Measurements from ENCODE around the gene SFXN3.

SFXN3 gene

DNA sequence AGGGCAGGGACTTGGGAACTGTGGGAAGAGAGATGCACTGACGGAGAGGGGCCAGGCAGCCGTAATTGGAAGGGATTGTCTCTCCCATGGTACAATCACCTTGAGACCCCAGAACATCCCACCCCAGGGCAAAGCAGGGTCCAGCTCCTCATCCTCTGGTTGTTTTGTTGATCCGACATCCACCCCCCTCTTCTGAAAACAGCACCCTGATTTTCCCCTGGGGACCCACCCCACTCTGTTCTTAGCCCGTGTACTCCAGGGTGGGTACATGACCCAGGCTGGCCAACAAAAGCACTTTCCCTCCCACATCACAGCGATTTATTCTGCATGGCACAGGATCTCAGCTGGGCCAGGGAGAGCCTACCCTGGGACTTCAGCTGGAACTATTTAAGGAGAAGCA lies 14.2 kb upstream of the SFXN3 start:
- TF ChIP-seq, protein P1, sequence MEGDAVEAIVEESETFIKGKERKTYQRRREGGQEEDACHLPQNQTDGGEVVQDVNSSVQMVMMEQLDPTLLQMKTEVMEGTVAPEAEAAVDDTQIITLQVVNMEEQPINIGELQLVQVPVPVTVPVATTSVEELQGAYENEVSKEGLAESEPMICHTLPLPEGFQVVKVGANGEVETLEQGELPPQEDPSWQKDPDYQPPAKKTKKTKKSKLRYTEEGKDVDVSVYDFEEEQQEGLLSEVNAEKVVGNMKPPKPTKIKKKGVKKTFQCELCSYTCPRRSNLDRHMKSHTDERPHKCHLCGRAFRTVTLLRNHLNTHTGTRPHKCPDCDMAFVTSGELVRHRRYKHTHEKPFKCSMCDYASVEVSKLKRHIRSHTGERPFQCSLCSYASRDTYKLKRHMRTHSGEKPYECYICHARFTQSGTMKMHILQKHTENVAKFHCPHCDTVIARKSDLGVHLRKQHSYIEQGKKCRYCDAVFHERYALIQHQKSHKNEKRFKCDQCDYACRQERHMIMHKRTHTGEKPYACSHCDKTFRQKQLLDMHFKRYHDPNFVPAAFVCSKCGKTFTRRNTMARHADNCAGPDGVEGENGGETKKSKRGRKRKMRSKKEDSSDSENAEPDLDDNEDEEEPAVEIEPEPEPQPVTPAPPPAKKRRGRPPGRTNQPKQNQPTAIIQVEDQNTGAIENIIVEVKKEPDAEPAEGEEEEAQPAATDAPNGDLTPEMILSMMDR (IDR thresholded peaks at IDR 0.05; ENCODE audit: unreplicated experiment in 3 of 3), result no peak
- H3K36me3 Mint-ChIP-seq (ENCODE audit: low read depth), result no peaks in the 10 kb centered on the region
- H3K27me3 Mint-ChIP-seq (ENCODE audit: low read depth), result peaks cover 49% of the 10 kb centered on the region
- no peak overlapping the region for H3K4me3 Mint-ChIP-seq
- H3K4me1 Mint-ChIP-seq, result peaks cover 47% of the 10 kb centered on the region
- no peak overlapping the region for H3K27ac Mint-ChIP-seq
- H3K9me3 Mint-ChIP-seq, result no peaks in the 10 kb centered on the region

DNA sequence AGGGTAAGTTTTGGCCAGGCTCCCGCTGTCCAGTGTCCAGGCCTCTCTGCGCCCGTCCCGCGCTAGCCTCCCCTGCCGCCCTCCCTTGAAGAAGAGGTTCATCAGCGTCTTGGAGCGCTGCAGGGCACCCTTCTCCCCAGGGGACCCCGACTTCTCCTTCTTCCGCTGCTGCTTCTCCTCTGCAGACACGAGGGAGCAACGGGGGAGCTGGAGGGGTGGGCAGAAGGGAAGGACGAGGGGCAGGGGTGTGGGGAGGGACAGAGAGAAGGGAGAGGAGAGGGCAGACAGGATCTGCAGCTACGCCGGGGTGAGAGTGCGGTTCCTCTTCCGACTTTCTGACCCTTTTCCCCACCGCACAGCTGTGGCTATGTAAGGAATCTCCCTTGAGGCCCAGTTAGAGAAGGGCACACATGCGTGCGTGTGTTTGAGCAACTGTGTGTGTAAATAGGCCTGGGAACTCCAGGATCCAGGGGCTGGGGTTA lies 12.9 kb upstream of the SFXN3 start:
- Mint-ChIP-seq H3K4me3 (peak overlapping the region; percentile 12 to 27 (median 21)), H3K27me3 (ENCODE audit: low read depth) (peaks cover 54% of the 10 kb centered on the region), H3K36me3 (ENCODE audit: low read depth) (no peaks in the 10 kb centered on the region), H3K4me1 (peaks cover 40% of the 10 kb centered on the region), H3K9me3 (no peaks in the 10 kb centered on the region), H3K27ac (peak overlapping the region in 1 of 3 experiments; percentile 65)
- TF ChIP-seq, protein P1 (IDR thresholded peaks at IDR 0.05; ENCODE audit: unreplicated experiment in 3 of 3), result no peak

DNA sequence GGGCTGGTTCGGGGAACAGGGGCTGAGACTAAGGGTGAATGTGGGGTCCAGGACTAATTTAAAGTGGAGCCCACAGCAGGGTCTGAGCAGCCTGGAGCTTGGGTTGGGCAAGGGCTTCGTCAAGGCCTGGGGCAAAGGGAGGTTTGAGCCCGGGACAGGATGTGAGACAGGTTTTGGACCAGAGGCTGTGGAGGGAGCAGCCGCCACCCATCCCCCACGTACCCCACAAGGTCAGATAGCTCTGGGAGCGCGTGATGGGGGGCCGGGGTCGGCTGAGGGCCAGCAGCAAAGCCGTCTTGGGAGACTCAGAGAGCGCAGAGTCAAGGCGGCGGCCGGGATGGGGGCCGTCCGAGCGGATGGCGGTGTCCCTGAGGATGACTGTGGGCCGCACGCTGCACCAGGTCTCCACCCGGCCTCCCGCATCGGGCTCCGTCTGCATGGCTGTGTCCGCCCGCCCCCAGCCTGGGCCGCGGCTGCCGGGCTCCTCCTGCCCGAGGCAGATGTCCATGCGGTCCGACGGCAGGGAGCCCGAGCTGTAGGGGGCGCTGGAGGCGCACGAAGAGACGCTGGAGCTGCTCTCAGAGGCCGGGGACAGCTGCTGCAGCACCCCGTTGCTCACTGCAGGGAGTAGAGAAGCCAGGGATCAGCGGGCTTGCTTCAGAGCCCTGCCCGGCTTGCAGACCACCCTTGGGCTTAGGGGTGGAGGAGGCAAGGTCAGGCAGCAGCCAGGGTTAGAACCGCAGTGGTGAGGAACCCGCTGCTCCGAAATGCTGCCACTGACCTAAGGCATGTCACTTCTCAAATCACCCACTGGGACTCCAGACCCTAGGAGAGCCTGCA lies 12.2 kb upstream of the SFXN3 start:
- TF ChIP-seq, protein P1 (IDR thresholded peaks at IDR 0.05; ENCODE audit: unreplicated experiment in 3 of 3), result peak; percentile 62 to 81 (median 63)
- Mint-ChIP-seq H3K4me1 (peaks cover 36% of the 10 kb centered on the region), H3K4me3 (peak overlapping the region; percentile 12 to 27 (median 21)), H3K27ac (peak overlapping the region in 1 of 3 experiments; percentile 65), H3K9me3 (no peaks in the 10 kb centered on the region), H3K27me3 (ENCODE audit: low read depth) (peaks cover 54% of the 10 kb centered on the region), H3K36me3 (ENCODE audit: low read depth) (no peaks in the 10 kb centered on the region)

DNA sequence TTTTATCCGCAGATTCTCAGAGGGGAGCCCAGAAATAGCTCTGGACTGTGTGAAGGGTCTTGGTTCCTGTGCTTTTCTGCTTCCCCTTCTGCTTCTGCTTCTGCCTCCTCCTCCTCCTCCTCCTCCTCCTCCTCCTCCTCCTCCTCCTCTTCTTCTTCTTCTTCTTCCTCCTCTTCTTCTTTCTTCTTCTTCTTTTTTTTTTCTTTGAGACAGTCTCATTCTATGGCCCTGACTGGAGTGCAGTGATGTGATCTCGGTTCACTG lies 11.7 kb upstream of the SFXN3 start:
- H3K36me3 Mint-ChIP-seq (ENCODE audit: low read depth), result no peaks in the 10 kb centered on the region
- TF ChIP-seq, protein P1 (IDR thresholded peaks at IDR 0.05; ENCODE audit: unreplicated experiment in 3 of 3), result no peak
- no peak overlapping the region for H3K27ac Mint-ChIP-seq
- H3K4me1 Mint-ChIP-seq, result peaks cover 32% of the 10 kb centered on the region
- H3K9me3 Mint-ChIP-seq, result no peaks in the 10 kb centered on the region
- peaks cover 49% of the 10 kb centered on the region for H3K27me3 Mint-ChIP-seq (ENCODE audit: low read depth)
- H3K4me3 Mint-ChIP-seq, result no peak overlapping the region

DNA sequence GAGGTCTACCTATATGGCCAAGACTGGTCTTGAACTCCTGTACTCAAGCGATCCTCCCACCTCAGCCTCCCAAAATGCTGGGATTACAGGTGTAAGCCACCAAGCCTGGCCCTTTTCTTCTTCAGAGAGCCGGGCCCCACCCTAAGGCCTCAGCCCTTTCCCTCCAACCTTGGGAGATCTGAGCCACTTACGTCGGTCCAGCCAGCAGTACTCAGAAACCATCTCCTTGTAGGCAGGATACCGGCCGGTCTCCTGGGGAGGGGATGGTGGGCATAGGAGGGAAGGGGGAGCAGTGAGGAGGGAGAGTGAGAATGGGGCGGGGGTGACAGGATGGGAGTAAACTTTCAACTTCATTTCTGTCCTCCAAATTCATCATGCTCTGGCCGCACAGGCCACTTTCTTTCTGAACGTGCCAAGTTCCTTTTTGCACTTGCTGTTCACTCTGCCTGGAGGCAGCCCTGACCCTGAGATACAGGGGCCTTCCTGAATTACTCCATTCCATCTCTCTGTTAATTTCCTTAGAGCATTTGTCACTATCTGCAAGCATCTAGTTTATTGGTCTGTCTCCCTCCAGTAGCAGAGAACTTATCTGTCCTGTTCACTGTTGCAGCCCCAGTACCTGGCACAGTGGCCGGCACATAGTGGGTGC lies 10.5 kb upstream of the SFXN3 start:
- no peak overlapping the region for H3K27ac Mint-ChIP-seq
- TF ChIP-seq, protein P1 (IDR thresholded peaks at IDR 0.05; ENCODE audit: unreplicated experiment in 3 of 3), result no peak
- H3K4me1 Mint-ChIP-seq, result peaks cover 24% of the 10 kb centered on the region
- H3K9me3 Mint-ChIP-seq, result no peaks in the 10 kb centered on the region
- H3K27me3 Mint-ChIP-seq (ENCODE audit: low read depth), result peaks cover 40% of the 10 kb centered on the region
- H3K36me3 Mint-ChIP-seq (ENCODE audit: low read depth), result no peaks in the 10 kb centered on the region
- H3K4me3 Mint-ChIP-seq, result no peak overlapping the region

All from nephron (organoid).